SU-DHL-6 (cell line): ENCODE data around the gene OR5H14.

ENCODE experiments used
- H2AFZ ChIP-seq: fragments of 200-600 bp; sonication (generic); 2 replicates; pipeline ENCODE4 v1.6.1; 2014; ENCODE audit warnings: low read depth, mild to moderate bottlenecking, moderate library complexity, mixed read lengths, antibody characterized with exemption, low read length; ENCODE audit not compliant: severe bottlenecking
- H3F3A ChIP-seq: fragments of 200-600 bp; shearing (Covaris generic); 2 replicates; pipeline ENCODE4 v1.6.0; 2016; ENCODE audit warnings: antibody characterized with exemption, mild to moderate bottlenecking; ENCODE audit not compliant: insufficient read depth
- H3K27ac ChIP-seq: fragments of 200-600 bp; sonication (generic); 2 replicates; pipeline ENCODE4 v1.5.1; 2016; ENCODE audit warnings: low read depth, mild to moderate bottlenecking, low read length, moderate library complexity, mixed read lengths
- H3K27me3 ChIP-seq: fragments of 200-600 bp; sonication (generic), shearing (Covaris generic); 2 replicates; pipeline ENCODE4 v1.6.0; 2014; ENCODE audit warnings: mild to moderate bottlenecking, low read length
- H3K36me3 ChIP-seq: fragments of 200-600 bp; sonication (generic); 2 replicates; pipeline ENCODE4 v1.6.1; 2014; ENCODE audit warnings: mild to moderate bottlenecking, low read length, mixed read lengths
- H3K4me2 ChIP-seq: fragments of 300-600, 200-600 bp; shearing (Covaris generic), sonication (generic); 2 replicates; pipeline ENCODE4 v1.6.0; 2014; ENCODE audit warnings: low read length, low read depth, mild to moderate bottlenecking; ENCODE audit not compliant: poor library complexity, severe bottlenecking
- H3K4me3 ChIP-seq: fragments of 200-600 bp; sonication (generic); 2 replicates; pipeline ENCODE4 v1.5.1; 2014; ENCODE audit warnings: antibody characterized with exemption, low read length, mild to moderate bottlenecking, mixed read lengths; ENCODE audit not compliant: insufficient read depth, poor library complexity, severe bottlenecking
- H3K79me2 ChIP-seq: fragments of 200-600 bp; sonication (generic); 2 replicates; pipeline ENCODE4 v1.6.1; 2014; ENCODE audit warnings: mild to moderate bottlenecking, low read length, moderate library complexity; ENCODE audit not compliant: insufficient read depth
- H3K9ac ChIP-seq: fragments of 200-600 bp; sonication (generic); 2 replicates; pipeline ENCODE4 v1.7.0; 2014; ENCODE audit warnings: mild to moderate bottlenecking, low read length
- H3K9me2 ChIP-seq: fragments of 200-600 bp; sonication (generic); replicated peaks from 2 replicates; pipeline ENCODE4 v1.6.1; 2014; ENCODE audit warnings: low read length; ENCODE audit not compliant: insufficient read depth
- H3K9me3 ChIP-seq: fragments of 200-600 bp; sonication (generic); 2 replicates; pipeline ENCODE4 v1.6.1; 2014; ENCODE audit warnings: low read length, mixed read lengths; ENCODE audit not compliant: insufficient read depth
- H4K20me1 ChIP-seq: fragments of 200-600 bp; sonication (generic); 2 replicates; pipeline ENCODE4 v1.6.1; 2014; ENCODE audit warnings: low read depth, mild to moderate bottlenecking, antibody characterized with exemption, low read length, moderate library complexity, mixed read lengths
- CTCF ChIP-seq: fragments of 200-600 bp; sonication (generic); IDR thresholded peaks from one replicate; pipeline ENCODE4 v1.5.1; 2017; ENCODE audit warnings: antibody characterized with exemption, mild to moderate bottlenecking, low read length, moderate library complexity; ENCODE audit not compliant: insufficient read depth, poor library complexity, severe bottlenecking
- EZH2phosphoT487 ChIP-seq: fragments of 200-600 bp; sonication (generic), shearing (Covaris generic); conservative IDR thresholded peaks from 2 replicates; pipeline ENCODE4 v1.6.1; 2018; ENCODE audit warnings: mild to moderate bottlenecking, antibody characterized with exemption, low read length, moderate library complexity, mixed read lengths

OR5H14 gene

GRCh38 chr3:98109807-98110549 is 37.3 kb upstream of the OR5H14 start:
- no peak overlapping the region for H3K27ac ChIP-seq
- no peaks in the 10 kb centered on the region for H3K9me2 ChIP-seq
- H2AFZ ChIP-seq = no peak overlapping the region
- no peak overlapping the region for H3K9ac ChIP-seq
- TF ChIP-seq CTCF = no peak
- no peak for TF ChIP-seq EZH2phosphoT487
- H3F3A ChIP-seq = no peaks in the 10 kb centered on the region
- no peaks in the 10 kb centered on the region for H3K36me3 ChIP-seq
- no peak overlapping the region for H3K4me3 ChIP-seq
- H3K9me3 ChIP-seq = no peaks in the 10 kb centered on the region
- no peaks in the 10 kb centered on the region for H3K79me2 ChIP-seq
- no peaks in the 10 kb centered on the region for H3K27me3 ChIP-seq
- H3K4me2 ChIP-seq = no peak overlapping the region
- no peaks in the 10 kb centered on the region for H4K20me1 ChIP-seq

GRCh38 chr3:98110550-98110908 is 36.8 kb upstream of the OR5H14 start:
- no peak overlapping the region for H3K4me3 ChIP-seq
- TF ChIP-seq EZH2phosphoT487 (no peak), CTCF (no peak)
- no peak overlapping the region for H3K27ac ChIP-seq
- H3K27me3 ChIP-seq = no peaks in the 10 kb centered on the region
- no peaks in the 10 kb centered on the region for H4K20me1 ChIP-seq
- no peaks in the 10 kb centered on the region for H3F3A ChIP-seq
- H2AFZ ChIP-seq = no peak overlapping the region
- H3K36me3 ChIP-seq = no peaks in the 10 kb centered on the region
- no peaks in the 10 kb centered on the region for H3K9me3 ChIP-seq
- H3K4me2 ChIP-seq = no peak overlapping the region
- no peaks in the 10 kb centered on the region for H3K9me2 ChIP-seq
- H3K79me2 ChIP-seq = no peaks in the 10 kb centered on the region
- H3K9ac ChIP-seq = no peak overlapping the region

- no peaks in the 10 kb centered on the region; the same call in 1 of the 2 replicates for H3K9me2 ChIP-seq
- no peaks in the 10 kb centered on the region for H3K79me2 ChIP-seq
- H3K27ac ChIP-seq = no peak overlapping the region
- no peak overlapping the region for H3K9ac ChIP-seq
- no peaks in the 10 kb centered on the region for H3K9me3 ChIP-seq
- no peaks in the 10 kb centered on the region for H3F3A ChIP-seq
- H2AFZ ChIP-seq = no peak overlapping the region
- no peak overlapping the region for H3K4me2 ChIP-seq
- no peaks in the 10 kb centered on the region for H3K36me3 ChIP-seq
- no peak for TF ChIP-seq EZH2phosphoT487
- no peak for TF ChIP-seq CTCF
- H3K27me3 ChIP-seq = no peaks in the 10 kb centered on the region
- no peak overlapping the region for H3K4me3 ChIP-seq
- H4K20me1 ChIP-seq = no peaks in the 10 kb centered on the region
These were observed 33.0 kb upstream of the OR5H14 start for GRCh38 chr3:98114264-98114663.
